Common myeloid progenitor, CD34-positive (primary cell): ENCODE results near the gene ZNF451.
"Not testable (repeated sequence)": the region's sequence is repeated elsewhere in the genome, so short reads cannot be mapped to it uniquely, and the experiment has no call there.

Source experiments
- CTCF ChIA-PET: fragments of 350-600 bp; sonication (Branson Sonifier 250); formaldehyde crosslinking; loops from one replicate; lab custom pipeline; 2021; ENCODE audit warnings: antibody characterized with exemption; lab: Charles Lee
- POLR2A ChIA-PET: fragments of 350-600 bp; sonication (Branson Sonifier 250); formaldehyde crosslinking; loops from one replicate; lab custom pipeline; 2021; ENCODE audit warnings: antibody characterized with exemption; lab: Charles Lee
- DNase-seq, 3 donors: peaks; one replicate each; pipeline versions ENCODE4 v3.0.0 to v3.0.0-alpha.2; 2013
- H3K27ac ChIP-seq, 2 experiments: 1 replicate in 1 of 2; 2 replicates in 1 of 2; pipeline ENCODE4 v1.7.0; 2013; ENCODE audit warnings: inconsistent platforms in 2 of 2, low read length in 2 of 2, mild to moderate bottlenecking in 2 of 2, low read depth in 1 of 2, moderate library complexity in 1 of 2; ENCODE audit not compliant: severe bottlenecking in 2 of 2, insufficient read depth in 1 of 2, poor library complexity in 1 of 2
- H3K27me3 ChIP-seq, 5 experiments: replicated peaks in 2 of 5; 1 replicate in 3 of 5; 2 replicates in 2 of 5; pipeline versions ENCODE4 v1.6.1 to v1.7.0; 2013; ENCODE audit warnings: low read length in 4 of 5, mild to moderate bottlenecking in 2 of 5, moderate library complexity in 2 of 5, inconsistent platforms in 1 of 5; ENCODE audit not compliant: insufficient read depth in 5 of 5, control insufficient read depth in 4 of 5
- H3K36me3 ChIP-seq, 4 experiments: 1 replicate in 2 of 4; 2 replicates in 2 of 4; pipeline versions ENCODE4 v1.6.1 to v1.7.0; 2013; ENCODE audit warnings: low read length in 3 of 4, control low read depth in 1 of 4, mild to moderate bottlenecking in 1 of 4; ENCODE audit not compliant: control insufficient read depth in 4 of 4, insufficient read depth in 4 of 4
- H3K4me1 ChIP-seq, 4 experiments: 1 replicate in 3 of 4; 2 replicates in 1 of 4; pipeline versions ENCODE4 v1.6.1 to v1.7.1; 2013; ENCODE audit warnings: low read length in 3 of 4, mild to moderate bottlenecking in 3 of 4, control low read depth in 1 of 4, inconsistent platforms in 1 of 4, moderate library complexity in 1 of 4; ENCODE audit not compliant: control insufficient read depth in 4 of 4, insufficient read depth in 4 of 4; ENCODE audit errors: control extremely low read depth in 1 of 4
- H3K4me3 ChIP-seq, 7 experiments: 1 replicate in 4 of 7; 2 replicates in 3 of 7; pipeline versions ENCODE4 v1.5.1 to v1.7.0; 2013; ENCODE audit warnings: mild to moderate bottlenecking in 7 of 7, low read length in 6 of 7, moderate library complexity in 6 of 7, inconsistent platforms in 2 of 7, low read depth in 2 of 7, control low read depth in 1 of 7; ENCODE audit not compliant: insufficient read depth in 4 of 7, control insufficient read depth in 1 of 7; ENCODE audit errors: extremely low read depth in 1 of 7
- H3K9me3 ChIP-seq, 5 experiments: 1 replicate in 4 of 5; 2 replicates in 1 of 5; pipeline versions ENCODE4 v1.6.1 to v1.7.1; 2013; ENCODE audit warnings: low read length in 4 of 5, mild to moderate bottlenecking in 2 of 5, inconsistent platforms in 1 of 5, low read depth in 1 of 5, moderate library complexity in 1 of 5; ENCODE audit not compliant: control insufficient read depth in 4 of 5, insufficient read depth in 2 of 5; ENCODE audit errors: control extremely low read depth in 1 of 5
- WGBS: methylation state at CpG from one replicate; pipeline ENCODE4 v1.1.5; 2013; ENCODE audit not compliant: insufficient coverage; 5-methylcytosine and 5-hydroxymethylcytosine counted together

Gene ZNF451

DNA sequence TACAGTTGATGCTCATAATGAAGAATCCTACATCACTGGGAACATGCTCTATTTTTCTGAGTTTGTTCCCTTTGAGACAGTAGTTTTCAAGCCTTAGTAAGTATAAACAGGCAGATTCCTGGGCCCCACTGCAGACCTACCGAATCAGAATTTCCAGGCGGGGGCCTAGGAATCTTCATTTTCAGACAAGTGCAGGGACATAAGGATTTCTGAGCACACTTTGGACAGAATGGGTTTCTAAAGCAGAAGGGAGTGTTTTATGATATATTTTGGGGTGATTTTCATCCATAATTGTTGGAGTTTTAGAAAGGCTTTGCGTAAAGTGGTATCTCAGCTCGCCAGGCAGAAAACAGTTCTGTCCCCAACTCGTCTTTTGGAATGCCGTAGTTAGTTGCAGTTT is 42.1 kb upstream of the ZNF451 start:
- Histone ChIP-seq H3K27ac (peak overlapping the region in 1 of 2 experiments; percentile 66), H3K4me1 (peaks cover 0 to 13% (median 6%) of the 10 kb centered on the region in 4 experiments), H3K4me3 (peak overlapping the region in 3 of 7 experiments; percentile 44 to 48 (median 46)), H3K36me3 (peaks cover 7 to 28% (median 16%) of the 10 kb centered on the region in 4 experiments)
- H3K27me3 ChIP-seq, H3K9me3 ChIP-seq, POLR2A ChIA-PET, DNase-seq, CTCF ChIA-PET: not testable (repeated sequence)
- 92% methylated on average over 2 of the region's 6 CpGs for WGBS

DNA sequence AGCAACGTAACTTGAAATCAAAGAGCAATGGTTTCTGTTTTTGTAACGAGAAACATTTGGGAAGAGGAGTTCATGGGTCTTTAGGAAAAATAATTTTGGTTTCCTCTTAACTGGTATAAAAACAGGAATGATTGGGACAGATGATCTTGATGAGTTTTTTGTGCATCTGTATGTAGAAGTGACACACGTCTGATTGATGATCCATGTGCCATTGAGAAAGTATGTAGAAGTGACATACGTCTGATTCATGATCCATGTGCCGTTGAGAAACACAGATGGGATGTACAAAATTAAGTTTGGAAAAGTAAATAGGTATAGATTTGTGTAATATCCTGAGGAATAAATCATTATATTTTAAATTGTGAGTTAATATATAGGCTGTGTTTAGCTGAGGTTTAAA is 41.4 kb upstream of the ZNF451 start:
- Histone ChIP-seq H3K36me3 (peaks cover 13 to 34% (median 21%) of the 10 kb centered on the region in 4 experiments), H3K27ac (peak overlapping the region in 1 of 2 experiments; percentile 66), H3K4me3 (peak overlapping the region in 1 of 7 experiments; percentile 46), H3K4me1 (peaks cover 0 to 13% (median 6%) of the 10 kb centered on the region in 4 experiments), H3K9me3 (no peaks in the 10 kb centered on the region), H3K27me3 (no peaks in the 10 kb centered on the region)
- WGBS: 96% methylated on average over 4 of the region's 5 CpGs
- POLR2A ChIA-PET: no interaction called here
- CTCF ChIA-PET: interaction anchor here (1.2 kb wide), 1 partner anchor 28 kb away, joined by 4 read pairs; no protein-coding TSS in a partner anchor
- no peak for DNase-seq

DNA sequence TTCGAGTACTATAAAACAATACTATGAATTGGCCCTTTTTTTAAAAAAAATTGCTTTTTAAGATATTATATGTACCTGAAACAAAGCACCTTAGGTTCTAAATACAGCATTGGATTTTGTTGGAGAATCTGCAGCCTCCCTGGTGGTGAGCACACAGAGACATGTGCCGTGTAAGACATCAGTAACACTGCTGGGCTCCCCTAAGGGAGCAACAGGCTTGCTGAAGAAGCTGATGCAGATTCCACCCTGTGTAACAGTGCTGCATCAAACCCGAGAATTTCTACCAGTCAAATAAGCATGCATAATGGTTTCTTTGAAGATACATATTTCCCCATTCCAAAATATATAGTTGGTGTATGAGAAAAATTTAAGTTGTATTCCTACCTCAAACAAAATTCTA is 26.1 kb upstream of the ZNF451 start:
- POLR2A ChIA-PET: no interaction called here
- Histone ChIP-seq H3K27ac (no peak overlapping the region), H3K4me3 (no peak overlapping the region), H3K4me1 (no peaks in the 10 kb centered on the region), H3K36me3 (peaks cover 10 to 32% (median 21%) of the 10 kb centered on the region in 4 experiments), H3K27me3 (no peaks in the 10 kb centered on the region), H3K9me3 (no peaks in the 10 kb centered on the region)
- CTCF ChIA-PET: no interaction called here
- WGBS: 100% methylated on average over 1 of the region's 3 CpGs
- DNase-seq: no peak

DNA sequence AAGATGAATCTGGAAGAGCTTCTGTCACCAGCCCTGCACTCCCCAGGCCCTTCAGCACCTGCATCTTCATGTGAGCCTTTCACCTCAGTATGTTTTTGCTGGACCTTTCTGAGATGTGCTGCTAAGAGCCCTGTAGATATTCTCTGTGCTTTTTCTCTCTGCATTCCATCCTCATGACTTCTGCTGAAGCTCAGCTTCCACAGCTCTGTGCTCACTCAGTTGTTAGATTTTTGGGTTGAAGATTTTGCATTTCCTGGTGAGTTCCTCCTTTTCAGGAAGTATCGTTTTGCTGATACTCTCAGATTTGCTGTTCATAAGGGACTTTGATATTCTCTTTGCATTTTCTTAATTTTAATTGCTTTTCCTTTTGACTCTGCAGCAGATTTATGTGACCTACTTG is 25.2 kb upstream of the ZNF451 start:
- DNase-seq: no peak
- no peak overlapping the region for H3K27ac ChIP-seq
- WGBS: no CpG with 5 or more reads among the region's 1 CpG
- H3K9me3 ChIP-seq: no peaks in the 10 kb centered on the region
- POLR2A ChIA-PET: no interaction called here
- H3K36me3 ChIP-seq: peaks cover 10 to 28% (median 20%) of the 10 kb centered on the region in 4 experiments
- no peaks in the 10 kb centered on the region for H3K27me3 ChIP-seq
- no peak overlapping the region for H3K4me3 ChIP-seq
- CTCF ChIA-PET: no interaction called here
- no peaks in the 10 kb centered on the region for H3K4me1 ChIP-seq

DNA sequence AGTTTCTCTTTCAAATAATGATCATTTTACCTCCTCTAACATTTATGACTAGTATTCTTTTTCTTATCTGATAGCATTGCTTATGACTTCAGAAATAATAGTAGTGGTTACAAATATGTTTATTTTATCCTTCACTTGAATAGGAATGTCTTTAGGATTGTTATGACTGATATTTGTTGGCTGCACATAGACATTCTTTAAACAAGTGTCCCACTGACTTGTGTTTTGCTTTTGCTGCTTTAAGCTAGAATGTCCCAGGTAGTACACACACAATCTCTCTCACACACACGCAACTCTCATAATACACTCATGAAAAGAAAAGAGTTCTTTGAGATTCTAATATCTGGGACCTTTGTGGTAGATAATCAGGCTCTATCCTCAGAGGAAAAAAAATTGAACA is 21.9 kb upstream of the ZNF451 start:
- Histone ChIP-seq H3K9me3 (no peaks in the 10 kb centered on the region), H3K4me1 (no peaks in the 10 kb centered on the region), H3K36me3 (peaks cover 7 to 14% (median 9%) of the 10 kb centered on the region in 4 experiments), H3K27me3 (no peaks in the 10 kb centered on the region), H3K27ac (no peak overlapping the region), H3K4me3 (no peak overlapping the region)
- ChIA-PET CTCF (no interaction called here), POLR2A (no interaction called here)
- no CpG with 5 or more reads among the region's 1 CpG for WGBS
- no peak for DNase-seq

DNA sequence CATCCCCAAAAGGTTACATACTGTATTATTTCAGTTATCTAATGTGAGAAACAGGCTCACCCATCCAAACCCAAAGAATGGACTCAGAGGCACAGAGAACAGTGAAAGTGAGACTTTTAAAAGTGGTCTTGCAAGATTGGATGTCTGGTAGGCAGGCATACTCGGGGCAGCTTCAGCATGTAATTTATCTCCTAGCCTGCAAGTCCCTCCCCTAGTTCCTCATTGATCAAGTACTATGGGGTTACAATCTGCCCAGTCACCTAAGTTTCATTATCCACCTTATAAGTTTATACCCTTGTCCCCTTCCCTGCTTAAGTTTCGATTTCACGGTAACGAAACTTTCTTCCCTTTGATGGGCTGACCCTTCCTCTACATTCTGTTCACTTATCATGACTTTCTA is 20.8 kb upstream of the ZNF451 start:
- 93% methylated on average over 4 of the region's 4 CpGs for WGBS
- H3K36me3 ChIP-seq: peaks cover 7 to 14% (median 9%) of the 10 kb centered on the region in 4 experiments
- no peak for DNase-seq
- no peaks in the 10 kb centered on the region for H3K27me3 ChIP-seq
- no peak overlapping the region for H3K4me3 ChIP-seq
- no peak overlapping the region for H3K27ac ChIP-seq
- POLR2A ChIA-PET: no interaction called here
- no peaks in the 10 kb centered on the region for H3K4me1 ChIP-seq
- H3K9me3 ChIP-seq: no peaks in the 10 kb centered on the region
- CTCF ChIA-PET: no interaction called here

DNA sequence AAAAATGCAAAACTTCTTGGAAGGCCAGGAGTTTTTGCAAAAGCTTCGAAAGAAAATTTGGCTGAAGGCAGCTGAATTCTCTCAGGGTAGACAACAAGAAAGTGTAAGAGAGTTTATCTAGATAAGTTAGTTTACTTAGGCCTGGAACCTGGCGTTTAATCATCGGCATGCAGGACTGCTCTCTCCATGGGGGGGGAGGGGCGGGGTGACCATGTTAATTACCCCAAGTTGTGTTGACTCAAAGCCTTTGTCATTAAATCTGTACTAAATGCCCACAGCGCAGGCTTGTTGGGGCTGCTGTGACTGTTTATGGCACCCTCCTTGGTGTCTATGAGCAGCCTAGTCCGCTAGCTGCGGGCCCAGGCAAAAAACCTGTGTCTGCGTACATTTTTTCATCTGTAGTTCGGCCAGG is 20.1 kb upstream of the ZNF451 start:
- 100% methylated on average over 8 of the region's 9 CpGs for WGBS
- Histone ChIP-seq H3K36me3 (peaks cover 5 to 11% (median 7%) of the 10 kb centered on the region in 4 experiments), H3K4me3 (no peak overlapping the region), H3K4me1 (no peaks in the 10 kb centered on the region), H3K9me3 (no peaks in the 10 kb centered on the region), H3K27ac (peak overlapping the region in 1 of 2 experiments; percentile 54), H3K27me3 (no peaks in the 10 kb centered on the region)
- ChIA-PET POLR2A (no interaction called here), CTCF (no interaction called here)
- no peak for DNase-seq
